Measurements from ENCODE around the gene SLC25A22.
A peak's percentile ranks its signal among the peaks of the same experiment; 100 is the strongest.

SLC25A22 gene

GRCh38 chr11:788953-789940, 8.8 kb downstream of the SLC25A22 start:
- DNase-seq (ENCODE audit: low read depth): no peak

GRCh38 chr11:788009-788640, 10.0 kb downstream of the SLC25A22 start:
- DNase-seq (ENCODE audit: low read depth): no peak

DNA sequence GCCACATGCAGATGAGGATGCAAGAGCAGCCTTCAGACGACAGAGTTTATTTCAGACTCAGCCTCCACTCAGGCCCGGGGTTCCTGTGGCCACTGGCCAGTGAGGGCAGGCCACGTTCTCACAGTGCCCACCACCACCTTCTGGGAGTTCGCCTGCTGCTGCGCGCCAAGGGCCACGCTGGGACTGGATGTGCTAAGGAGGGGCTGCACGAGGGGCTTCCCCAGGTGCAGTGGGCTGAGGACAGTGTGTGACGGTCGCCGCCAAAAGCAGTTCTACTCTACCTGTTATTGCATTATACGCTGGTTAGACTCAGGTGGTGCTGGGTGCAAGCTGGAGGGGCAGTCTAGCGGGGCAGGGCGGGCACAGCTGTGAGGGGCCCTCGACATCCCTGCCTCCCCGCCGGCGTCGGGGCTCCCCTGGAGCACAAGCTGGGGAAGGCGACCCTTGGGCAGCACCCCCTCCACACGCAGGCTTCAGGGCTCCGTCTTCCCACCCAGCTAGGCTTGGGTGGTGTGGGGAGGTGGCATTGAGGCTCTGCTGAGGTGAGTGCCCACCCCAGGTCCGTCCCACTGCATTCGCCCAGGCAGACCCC, 10.9 kb downstream of the SLC25A22 start:
- DNase-seq (ENCODE audit: low read depth): no peak

- no peak for DNase-seq (ENCODE audit: low read depth)
Observed at GRCh38 chr11:786235-787083, 11.6 kb downstream of the SLC25A22 start.

- DNase-seq (ENCODE audit: low read depth): no peak
Observed at GRCh38 chr11:783581-784015, 14.5 kb downstream of the SLC25A22 start.

DNA sequence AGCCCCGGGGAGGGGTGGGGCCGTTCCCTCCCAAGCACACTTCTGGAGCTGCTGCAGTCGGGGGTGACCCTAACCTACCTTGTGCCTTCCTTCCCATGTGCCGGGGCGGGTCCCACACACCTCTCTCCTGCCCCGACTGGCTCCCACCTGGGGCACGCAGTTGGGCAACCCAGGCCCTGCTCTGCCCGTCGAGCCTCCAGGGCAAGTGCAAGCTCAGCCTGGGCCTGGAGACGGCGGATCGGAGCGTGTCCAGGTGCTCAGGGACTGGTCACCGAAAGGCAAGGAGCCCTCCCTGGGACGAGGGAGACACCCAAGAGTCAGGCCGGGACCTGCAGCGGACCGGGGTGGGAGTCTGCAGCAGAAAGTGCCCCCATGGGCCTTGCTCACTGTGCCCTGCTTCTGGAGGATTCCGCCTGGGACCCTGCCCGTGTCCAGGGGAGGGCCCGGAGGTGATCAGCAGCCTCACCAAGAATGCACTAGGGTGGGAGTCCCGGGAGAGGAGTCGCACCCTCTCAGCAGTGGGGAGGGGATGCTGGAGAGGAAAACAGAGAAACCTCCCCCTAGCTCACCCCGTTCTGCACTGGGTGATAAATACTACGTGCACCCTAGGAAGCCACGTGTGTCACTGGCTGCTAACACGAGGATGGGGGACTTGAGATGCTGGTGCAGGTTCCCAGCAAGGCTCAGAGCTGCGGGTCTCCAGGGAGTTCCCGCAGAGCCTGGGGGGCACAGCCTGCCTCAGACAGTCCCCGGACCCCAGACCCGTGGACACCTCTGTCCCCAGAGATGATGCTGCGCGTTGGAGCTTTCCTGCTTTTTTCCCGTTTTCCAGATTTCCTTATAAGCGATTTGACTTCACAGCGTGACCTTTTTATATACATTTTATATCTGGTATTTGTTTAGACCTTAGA, 15.6 kb downstream of the SLC25A22 start:
- DNase-seq (ENCODE audit: low read depth): no peak

- no peak for DNase-seq (ENCODE audit: low read depth)
Observed at GRCh38 chr11:779955-780532, 18.0 kb downstream of the SLC25A22 start.

- no peak for DNase-seq (ENCODE audit: low read depth)
Observed at GRCh38 chr11:778976-779954, 18.8 kb downstream of the SLC25A22 start.

DNA sequence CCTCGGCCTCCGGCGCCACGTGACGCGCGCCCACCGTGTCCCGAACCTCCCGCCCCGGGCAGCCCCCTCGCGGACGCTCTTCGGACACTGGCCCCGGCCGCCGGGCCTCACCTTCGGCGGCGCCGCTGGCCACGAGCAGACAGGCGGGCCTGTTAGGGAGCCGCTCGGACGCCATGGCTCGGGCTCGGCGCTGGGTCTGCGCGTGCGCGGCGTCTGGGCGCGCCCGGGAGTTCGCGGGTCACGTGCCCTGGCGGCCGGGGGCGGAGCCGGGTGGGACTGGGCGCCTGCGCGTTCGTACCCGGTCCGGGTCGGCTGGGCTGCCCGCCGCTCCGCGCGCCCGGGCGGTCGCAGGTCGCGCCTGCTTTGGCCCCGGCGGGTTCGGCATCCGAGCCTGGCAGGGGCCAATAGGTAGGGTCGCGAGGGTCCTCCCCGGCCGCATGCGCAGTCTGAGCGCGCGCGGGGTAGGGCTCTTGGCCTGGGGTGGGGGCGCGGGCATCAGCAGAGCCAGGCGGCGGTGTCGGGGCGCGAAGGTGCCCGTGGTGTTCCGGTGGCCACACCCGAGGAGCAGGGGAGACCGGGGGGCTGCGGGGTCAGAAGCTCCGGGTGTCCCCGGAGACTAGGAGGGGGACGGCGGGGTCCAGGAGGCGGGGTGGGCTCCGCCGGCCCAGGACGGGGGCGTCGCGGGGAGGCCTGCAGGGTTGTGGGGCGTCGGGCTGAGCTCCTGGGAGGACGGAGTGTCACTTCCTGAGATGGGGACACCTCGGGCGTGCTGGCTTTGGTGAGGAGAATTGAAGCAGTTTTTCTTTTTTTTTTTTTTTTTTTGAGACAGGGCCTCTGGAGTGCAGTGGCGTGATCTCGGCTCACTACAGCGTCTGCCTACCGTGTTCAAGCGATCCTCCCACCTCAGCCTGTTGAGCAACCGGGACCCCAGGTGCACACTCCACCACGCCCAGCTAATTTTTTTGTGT, 20.5 kb downstream of the SLC25A22 start, which contains the start of gene GATD1:
Gene GATD1, minus strand, starts transcription at position 200 of the 968 bp plus-strand sequence. Its CDS starts 25 bp downstream, at position 175.
- peak; percentile 97 for DNase-seq (ENCODE audit: low read depth)

GRCh38 chr11:776561-777287, 21.4 kb downstream of the SLC25A22 start:
- no peak for DNase-seq (ENCODE audit: low read depth)

GRCh38 chr11:776263-776560, 21.9 kb downstream of the SLC25A22 start:
- no peak for DNase-seq (ENCODE audit: low read depth)

GRCh38 chr11:774873-775592, 23.0 kb downstream of the SLC25A22 start:
- no peak for DNase-seq (ENCODE audit: low read depth)

DNA sequence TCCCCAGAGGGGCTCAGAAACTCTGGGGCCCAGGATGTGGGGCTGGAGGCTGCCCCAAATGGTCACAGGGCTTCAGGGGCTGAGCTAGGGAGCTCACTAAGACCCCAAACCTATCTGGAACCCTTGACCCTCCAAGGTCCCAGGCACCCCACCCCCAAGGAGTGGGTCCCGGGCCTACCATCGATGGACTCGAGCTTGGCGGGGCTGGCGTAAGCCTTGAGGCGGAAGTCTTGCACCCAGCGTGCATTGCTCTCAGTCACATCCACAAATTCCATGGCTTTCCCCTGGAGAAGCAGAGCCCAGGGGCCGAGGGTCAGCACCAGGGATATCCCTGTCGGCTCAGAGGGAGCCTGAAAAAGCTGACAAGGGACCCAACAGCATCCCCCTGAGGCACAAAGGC, 24.3 kb downstream of the SLC25A22 start:
- no peak for DNase-seq (ENCODE audit: low read depth)

DNA sequence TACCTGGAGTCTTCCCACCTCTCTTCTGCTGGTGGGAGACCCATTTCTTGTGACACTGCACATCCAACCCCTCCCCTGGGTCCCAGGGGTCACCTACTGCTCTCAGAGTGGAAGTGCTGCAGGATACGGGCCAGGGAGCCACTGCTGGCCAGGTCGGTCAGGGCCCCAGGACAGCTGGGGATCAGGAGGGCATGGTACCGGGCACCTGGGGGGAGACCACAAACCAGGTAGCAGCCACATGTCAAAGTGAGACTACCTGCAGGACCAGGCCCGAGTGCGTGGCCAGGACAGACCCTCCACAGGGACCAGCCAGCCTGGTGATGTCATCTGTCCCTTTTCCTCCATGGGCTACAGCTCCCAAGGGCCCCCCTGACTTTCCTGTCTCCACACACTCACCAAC, 24.7 kb downstream of the SLC25A22 start:
- DNase-seq (ENCODE audit: low read depth): no peak

DNA sequence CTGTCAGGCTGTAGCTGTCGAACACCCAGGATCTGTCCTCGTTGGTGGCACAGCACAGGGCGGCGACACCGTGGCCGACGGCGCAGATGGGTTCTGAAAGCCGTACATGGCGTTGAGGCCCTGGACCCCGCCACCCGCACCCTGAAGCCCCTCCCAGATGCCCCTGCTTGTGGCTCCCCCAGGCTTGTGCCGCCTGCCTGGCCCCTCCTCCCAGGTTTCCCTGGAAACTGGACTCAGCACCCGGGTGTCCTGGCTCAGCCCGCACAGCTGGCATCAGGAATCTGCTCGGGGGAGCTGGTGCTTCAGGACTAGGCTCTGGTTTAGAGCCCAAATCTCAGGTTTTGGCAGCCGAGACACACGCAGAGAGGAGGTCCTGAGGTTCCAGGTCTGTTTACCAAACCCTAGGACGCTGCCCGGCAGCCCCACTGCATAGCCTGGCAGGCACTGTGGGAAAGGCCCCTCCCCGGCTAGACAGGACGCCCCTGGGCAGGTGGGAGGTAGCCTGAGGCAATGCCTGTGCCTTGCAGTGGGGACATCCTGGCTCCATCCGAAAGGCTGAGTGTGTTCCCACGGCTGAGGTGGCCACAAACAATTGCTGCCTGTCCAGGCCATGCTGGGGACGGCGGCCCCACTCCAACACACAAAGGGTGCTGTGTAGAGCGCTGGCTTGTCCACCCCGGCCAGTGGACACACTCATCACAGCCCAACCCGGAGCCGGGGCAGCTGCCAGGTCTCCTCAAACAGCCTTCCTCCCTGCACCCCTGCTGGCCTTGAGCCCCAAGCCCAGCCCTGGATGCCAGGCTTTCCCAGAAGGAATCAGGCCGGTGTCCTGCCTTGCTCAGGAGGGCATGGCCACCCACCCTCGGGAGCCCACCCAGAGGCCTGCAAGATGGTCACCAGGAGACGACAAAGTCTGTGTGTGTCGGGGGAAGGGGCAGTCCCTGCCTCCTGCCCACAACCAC, 25.4 kb downstream of the SLC25A22 start:
- no peak for DNase-seq (ENCODE audit: low read depth)
